HG03066 (cell line): Measurements from ENCODE around the gene LLGL1.

Experiments
- ATAC-seq: cut with Tn5 transposase; IDR thresholded peaks from one replicate; pipeline ENCODE4 v1.9.1; 2021; ENCODE audit warnings: low read depth; ENCODE audit not compliant: unreplicated experiment

Gene LLGL1

DNA sequence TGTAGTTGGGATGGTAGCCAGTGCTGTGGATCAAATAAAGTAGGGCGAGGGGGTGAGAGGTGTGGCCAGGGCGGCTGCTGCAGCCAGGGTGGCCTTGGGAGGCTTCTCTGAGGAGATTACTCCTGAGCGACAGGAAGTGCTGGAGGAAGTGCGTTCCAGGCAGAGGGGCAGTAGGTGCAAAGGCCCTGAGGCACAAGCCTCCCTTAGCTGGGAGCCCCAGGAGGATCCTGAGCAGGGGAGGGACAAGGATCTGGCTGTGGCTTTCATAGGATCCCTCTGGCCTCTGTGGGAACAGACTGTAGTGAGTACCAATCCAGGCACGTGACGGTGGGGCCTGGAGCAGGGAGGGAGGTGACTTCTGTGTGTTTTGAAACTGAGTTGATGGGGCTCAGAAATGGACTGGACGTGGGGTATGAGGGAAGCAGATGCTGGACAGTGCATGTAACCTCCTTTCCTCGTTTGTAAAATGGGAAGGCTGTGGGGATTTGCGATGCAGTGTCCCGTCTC lies 2.8 kb downstream of the LLGL1 start:
- no peak for ATAC-seq

DNA sequence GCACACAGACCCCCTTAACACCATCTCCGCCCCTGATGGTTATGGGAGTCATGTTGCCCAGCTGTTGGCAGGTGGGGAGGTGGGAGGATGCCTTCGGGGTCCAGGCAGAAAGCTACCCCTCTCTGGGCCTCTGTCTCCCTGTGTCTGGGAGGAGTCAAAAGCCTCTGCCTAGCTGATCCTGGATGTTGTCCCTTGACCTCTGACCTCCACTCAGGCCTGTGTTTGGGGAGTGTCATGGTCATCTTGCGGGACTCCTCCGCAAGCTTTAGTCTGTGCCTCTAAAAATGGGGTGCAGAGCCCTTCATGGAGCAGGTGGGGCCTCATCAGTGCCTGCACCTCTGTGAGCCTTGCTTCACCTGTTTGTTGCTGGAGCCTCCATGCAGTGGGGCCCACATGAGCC lies 3.8 kb downstream of the LLGL1 start:
- ATAC-seq = no peak

DNA sequence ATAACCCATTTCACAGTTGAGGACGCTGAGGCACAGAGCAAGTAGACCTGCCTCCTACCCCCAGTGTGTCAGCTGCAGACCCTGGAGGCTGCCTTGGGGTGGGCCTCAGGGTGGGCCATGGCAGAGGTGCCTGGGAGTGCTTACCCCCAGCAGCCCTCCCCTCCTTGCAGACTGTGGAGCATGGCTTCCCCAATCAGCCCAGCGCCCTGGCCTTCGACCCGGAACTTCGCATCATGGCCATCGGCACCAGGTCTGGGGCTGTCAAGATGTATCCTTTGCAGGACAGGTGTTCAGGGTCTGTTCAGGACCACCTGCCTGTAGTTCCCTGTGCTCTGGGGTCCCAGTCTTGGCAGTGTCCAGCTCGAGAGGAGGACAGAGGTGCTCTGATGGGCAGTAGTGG lies 4.3 kb downstream of the LLGL1 start:
- ATAC-seq = no peak

DNA sequence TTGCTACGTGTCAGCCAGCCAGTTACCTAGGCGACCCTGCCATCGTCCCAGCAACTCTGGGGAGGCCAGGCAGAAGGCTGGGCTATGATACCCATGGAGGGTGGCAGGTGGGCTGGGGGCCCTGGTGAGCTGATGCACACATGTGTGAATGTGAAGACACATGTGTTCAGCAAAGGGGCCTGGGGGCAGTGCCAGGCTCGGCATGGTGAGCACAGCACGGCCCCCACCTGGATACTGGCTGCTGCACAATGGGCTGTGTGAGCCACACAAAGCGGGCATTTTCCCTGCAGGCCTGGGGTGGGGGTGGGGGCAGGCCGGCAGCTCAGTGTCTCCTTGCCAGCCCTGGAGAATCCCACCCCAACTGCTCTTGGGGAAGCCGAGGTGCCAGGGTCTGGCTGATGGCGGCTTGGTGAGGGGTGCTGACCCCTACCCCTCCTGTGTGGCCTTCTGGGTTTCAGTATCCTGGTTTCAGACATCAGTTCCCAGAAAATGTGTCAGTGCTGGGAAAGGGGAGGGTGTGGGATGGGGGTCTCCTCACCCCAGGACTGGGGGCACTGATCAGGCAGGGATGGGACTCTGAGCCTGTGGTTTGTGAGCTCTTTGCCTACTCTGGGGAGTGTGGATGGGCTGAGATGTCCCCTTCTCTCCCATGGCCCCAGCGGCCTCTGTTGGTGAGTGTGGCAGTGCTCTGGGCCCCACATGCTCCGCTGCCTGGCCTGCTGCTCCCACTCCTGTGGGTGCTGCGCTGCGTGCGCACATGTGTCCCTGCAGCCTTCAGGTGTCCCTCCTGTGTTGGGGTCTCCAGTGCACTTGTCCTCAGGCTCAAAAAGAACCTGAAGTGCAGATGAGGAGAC lies 5.1 kb downstream of the LLGL1 start:
- ATAC-seq = no peak

DNA sequence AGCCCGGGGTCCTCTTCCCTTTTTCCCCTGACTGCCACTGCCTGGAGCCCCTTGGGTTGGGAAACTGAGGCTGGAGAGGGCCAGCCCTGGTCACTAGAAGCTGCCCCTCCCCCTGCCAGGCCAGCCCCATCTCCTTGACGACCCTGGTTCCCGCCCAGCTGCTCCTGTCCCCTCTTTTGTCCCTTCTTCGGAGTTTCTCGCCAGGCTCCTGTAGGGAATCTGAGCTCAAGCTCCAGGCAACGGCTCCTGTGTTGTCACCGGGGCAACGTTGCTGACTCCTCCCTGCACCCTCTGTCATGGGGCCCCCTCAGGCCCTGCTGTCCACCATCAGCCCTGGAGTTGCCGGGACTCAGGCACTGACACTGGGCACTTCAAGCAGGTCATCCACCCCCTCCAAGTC lies 5.7 kb downstream of the LLGL1 start:
- no peak for ATAC-seq

DNA sequence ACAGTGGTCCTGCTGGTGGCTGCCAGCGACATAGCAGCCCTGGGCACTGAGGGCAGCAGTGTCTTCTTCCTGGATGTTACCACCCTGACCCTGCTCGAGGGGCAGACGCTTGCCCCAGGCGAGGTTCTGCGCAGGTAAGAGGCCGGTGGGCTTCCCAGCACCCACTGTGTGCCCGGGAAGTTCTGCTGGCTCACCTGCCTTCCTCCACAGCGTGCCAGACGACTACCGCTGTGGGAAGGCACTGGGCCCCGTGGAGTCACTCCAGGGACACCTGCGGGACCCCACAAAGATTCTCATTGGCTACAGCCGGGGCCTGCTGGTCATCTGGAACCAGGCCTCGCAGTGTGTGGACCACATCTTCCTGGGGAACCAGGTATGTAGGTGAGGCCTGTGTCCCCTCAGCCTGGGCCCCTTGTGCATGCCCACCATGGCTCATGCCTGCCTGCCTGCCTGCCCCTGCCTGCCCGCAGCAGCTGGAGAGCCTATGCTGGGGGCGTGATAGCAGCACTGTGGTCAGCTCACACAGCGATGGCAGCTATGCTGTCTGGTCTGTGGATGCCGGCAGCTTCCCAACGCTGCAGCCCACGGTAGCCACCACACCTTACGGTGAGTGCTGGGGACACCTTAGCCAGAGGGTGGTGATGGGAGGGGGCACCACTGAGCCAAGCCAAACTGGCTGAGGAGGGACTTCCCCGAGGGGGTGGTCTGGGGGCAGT lies 8.5 kb downstream of the LLGL1 start:
- no peak for ATAC-seq

DNA sequence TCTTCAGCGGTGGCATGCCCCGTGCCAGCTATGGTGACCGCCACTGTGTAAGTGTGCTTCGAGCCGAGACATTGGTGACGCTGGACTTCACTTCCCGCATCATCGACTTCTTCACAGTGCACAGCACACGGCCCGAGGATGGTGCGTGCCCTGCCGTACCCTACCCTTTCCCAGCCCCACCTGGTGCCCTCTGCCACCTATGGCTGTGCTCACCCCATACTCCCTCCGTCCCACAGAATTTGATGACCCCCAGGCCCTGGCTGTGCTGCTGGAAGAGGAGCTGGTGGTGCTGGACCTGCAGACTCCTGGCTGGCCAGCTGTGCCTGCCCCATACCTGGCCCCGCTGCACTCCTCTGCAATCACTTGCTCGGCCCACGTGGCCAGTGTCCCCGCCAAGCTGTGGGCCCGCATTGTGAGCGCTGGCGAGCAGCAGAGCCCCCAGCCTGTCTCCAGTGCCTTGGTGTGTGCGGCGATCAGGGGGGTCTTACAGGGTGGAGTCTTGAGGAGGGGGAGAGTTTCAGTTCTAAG lies 9.5 kb downstream of the LLGL1 start:
- ATAC-seq = no peak

DNA sequence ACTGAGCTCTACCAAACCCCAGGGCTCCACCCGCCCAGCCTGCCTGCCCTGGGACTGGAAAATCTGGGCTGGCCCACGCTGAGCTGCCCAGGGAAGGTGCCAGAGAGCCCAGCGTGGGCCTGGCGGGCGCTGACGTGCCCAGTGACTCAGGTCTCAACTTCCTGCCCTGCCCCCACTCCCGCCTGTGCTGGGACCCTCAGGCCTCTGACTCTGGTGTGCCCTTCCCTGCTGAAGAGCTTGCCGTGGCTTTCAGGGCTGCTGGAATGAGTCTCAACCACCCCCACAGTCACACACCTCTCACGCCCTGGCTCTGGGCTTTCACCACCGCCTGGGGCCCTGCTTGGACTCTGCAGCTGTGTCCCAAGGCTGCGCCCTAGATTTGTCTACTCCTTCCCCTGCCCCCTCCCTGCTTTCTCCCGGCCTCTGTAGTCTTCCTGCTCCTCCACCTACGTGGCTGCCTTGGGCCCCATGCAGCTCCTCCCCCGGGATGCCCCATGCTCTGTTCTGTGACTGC lies 10.4 kb downstream of the LLGL1 start:
- ATAC-seq = no peak

DNA sequence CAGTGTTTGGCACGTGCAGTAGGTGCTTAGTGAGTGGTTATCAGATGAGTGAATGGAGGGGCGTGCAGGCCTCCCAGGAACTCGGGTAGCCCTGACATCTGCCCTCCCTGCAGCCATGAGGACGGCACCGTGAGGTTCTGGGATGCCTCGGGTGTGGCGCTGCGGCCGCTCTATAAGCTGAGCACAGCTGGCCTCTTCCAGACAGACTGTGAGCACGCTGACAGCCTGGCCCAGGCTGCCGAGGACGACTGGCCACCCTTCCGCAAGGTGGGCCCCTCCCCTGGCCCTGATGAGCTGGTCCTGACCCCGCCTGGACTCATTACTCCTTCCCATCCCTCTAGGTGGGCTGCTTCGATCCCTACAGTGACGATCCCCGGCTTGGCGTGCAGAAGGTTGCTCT lies 11.1 kb downstream of the LLGL1 start:
- ATAC-seq = no peak

DNA sequence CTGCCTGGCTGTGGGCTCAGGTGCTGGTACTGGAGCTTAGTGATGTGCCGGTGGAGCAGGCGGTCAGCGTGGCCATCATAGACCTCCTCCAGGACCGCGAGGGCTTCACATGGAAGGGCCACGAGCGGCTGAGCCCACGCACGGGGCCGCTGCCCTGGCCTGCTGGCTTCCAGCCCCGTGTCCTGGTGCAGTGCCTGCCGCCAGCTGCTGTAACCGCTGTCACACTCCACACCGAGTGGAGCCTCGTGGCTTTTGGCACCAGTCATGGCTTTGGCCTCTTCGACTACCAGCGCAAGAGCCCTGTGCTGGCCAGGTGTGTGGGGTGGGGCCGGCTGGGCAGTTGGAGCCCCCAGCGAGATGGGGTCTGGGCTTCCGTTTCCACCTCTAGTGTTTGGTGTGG lies 12.0 kb downstream of the LLGL1 start:
- ATAC-seq = no peak

DNA sequence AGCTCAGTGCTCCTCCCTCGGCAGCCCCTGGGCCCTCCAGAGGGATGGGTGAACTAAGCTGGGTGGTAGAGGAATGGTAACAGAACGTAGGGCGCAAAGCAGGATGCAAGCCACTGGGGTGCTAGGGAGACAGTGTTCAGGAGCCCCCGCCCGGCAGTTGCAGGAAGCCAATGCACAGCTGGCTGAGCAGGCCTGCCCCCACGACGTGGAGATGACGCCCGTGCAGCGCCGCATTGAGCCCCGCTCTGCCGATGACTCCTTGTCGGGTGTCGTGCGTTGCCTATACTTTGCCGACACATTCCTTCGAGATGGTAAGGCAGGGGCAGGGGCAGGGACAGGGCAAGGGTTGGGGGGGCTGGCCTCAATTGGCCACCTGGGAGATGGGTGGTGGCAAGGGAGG lies 12.9 kb downstream of the LLGL1 start:
- no peak for ATAC-seq

DNA sequence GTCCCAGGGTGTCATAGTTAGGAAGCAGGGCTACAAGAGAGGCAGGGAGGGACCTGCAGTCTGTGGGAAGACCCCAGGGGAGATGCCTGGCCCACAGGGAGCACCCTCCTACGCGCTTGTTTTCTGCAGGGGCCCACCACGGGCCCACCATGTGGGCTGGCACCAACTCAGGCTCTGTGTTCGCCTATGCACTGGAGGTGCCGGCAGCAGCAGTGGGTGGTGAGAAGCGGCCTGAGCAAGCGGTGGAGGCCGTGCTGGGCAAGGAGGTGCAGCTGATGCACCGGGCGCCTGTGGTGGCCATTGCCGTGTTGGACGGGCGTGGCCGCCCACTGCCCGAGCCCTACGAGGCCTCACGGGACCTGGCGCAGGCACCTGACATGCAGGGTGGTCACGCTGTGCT lies 15.0 kb downstream of the LLGL1 start:
- ATAC-seq = no peak

DNA sequence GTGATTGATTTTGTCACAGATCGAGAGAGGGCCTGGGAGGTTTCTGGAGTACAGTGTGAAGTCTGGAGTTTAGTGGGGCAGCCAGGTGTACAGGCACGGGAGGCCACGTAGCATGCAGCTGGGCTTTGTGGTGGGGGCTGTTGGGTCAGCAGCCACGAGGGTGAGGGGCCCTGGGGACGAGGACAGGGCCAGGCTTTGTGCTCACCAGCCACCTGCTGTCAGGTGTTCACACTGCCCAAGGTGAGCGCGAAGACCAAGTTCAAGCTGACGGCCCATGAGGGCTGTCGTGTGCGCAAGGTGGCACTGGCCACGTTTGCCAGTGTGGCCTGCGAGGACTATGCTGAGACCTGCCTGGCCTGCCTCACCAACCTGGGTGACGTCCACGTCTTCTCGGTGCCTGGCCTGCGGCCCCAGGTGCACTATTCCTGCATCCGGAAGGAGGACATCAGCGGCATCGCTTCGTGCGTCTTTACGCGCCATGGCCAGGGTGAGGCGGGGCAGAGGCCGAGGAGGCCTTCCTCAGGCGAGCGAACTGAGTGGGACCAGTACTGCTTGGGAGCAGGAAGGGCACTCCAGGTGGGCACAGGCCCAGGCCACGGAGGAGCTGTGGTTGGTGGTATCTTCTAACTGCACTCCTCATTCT lies 15.9 kb downstream of the LLGL1 start:
- no peak for ATAC-seq

DNA sequence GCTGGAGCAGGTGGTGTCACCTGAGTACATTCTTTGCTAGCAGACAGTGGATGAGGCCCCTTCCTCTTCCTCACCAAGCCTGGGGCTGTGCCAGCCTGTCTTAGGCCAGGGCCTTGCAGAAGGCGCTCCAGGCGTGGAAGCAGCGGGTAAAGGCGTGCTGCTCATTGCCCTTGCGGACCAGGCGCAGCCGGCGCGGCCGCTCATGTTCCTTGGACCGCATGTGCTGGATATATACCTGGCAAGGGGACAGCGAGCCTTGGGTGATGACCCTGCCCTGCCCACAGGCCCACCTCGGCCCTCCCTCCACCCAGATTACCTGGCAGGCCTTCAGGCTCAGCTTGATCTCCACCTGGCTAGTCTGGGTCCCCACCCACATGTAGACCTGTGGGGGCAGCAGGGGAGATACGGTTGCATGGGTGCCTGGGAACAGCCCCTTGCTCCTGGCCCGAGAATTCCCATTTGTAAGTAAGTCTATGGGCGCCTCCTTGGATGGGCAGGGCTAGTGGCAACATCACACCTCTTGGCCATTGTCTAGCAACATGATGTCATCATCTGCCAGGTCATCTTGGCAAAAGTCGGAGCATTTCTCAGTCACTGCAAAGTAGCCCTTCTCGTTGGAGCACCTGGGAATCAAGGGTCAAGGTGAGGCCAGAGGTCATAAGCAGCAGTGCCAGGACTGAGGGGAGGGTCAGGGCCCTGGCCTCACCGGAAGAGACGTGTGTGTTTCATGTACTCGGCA lies 19.8 kb downstream of the LLGL1 start:
- ATAC-seq = no peak

DNA sequence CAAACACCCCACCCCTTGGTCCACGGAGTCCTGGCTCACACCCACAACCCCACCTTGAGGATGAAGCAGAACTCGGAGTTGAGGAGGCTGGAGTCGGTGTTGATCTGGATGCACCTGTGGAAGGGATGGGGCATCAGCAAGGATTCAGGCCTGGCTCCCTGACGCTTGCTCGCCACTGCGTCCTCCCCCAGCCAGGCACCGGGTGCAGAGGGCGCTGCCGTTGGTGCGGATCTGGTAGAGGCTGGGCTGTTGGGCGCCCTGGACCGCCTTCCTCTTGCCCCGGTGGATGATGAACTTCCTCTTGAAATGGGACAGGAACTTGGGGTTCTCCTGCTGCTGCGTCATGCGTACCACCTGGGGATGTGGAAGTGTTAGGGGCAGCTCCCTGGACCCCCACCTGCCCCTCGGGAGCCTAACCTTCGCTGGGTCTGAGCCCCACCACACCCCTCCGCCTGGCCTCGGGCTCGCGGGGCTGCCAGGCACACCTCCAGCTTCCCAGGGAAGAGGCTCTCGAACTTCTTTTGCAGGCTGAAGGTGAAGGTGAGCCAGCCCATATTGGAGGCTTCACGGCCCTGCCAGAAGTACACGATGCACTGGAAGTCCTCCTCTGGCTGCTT lies 20.8 kb downstream of the LLGL1 start:
- ATAC-seq = no peak

DNA sequence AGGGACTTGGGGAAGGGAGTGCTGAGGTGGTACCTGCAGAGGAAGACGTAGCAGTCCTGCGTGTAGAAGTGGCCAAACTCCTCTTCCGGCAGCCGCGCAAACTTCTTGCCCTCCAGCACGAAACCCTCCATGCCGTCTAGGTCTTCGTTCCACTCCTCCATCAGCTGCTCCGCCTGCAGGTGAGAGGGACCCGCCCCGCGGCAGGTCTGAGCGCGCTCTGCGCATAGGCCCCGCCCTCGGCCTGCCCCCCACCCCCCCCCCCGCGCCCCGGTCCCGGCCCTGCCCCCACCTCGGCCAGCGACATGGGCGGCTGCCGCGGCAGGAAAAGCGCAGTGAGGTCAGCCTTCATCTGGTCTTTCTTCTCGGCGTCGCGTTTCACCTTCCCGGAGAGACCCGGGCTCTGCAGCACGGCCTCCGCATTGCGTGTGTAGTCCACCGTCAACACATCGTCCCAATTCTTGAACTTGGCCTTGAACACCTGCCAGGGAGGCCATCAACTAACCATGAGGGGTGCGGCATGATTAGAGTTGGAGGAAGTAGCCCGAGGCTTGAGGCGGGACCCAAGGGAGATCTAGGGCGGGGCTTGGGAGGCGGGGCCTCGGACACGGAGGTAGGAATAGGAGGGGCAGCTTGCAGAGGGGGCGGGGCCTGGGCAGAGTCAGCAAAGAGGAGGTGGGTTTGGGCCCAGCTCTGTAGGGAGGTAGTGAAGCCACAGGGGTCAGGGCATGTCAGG lies 21.6 kb downstream of the LLGL1 start:
- no peak for ATAC-seq

DNA sequence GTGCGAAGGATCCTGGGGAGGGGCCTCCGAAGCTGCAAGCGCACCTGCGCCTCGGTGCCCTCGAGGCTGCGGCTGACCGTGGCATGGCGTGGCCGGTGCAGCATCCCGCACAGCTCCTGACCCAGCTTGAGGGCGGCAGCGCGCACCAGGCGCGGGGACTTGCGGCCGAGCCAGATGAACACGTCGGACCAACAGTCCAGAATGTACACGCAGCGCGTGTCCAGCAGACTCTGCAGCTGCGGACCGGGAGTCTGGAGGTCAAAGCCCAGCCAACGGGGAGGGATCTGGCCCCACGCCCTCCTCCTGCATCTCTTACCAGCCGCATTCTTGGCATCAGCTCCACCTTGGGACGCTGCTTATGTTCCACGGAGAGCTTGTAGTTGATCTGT lies 22.2 kb downstream of the LLGL1 start:
- no peak for ATAC-seq

DNA sequence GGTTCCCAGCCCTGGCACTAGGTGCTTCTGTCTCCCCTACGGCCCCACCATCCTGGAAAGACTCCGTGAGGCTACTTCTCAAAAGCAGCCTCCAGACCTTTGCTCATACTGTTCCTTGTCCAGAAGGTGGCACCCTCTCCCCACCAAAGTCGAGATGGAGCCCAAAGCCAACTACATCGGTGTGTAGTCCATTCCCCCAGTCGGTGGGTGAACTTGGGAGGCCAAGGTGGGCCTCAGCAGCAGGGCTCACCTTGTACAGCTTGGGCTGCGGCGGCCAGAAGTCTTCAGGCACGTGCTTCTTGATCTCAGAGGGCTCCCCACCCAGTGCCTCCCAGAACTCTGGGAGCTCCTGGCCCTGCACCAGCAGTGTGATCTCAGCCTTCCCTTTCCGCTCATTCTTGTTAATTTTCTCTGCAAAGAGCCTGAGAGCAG lies 22.9 kb downstream of the LLGL1 start:
- ATAC-seq = no peak

DNA sequence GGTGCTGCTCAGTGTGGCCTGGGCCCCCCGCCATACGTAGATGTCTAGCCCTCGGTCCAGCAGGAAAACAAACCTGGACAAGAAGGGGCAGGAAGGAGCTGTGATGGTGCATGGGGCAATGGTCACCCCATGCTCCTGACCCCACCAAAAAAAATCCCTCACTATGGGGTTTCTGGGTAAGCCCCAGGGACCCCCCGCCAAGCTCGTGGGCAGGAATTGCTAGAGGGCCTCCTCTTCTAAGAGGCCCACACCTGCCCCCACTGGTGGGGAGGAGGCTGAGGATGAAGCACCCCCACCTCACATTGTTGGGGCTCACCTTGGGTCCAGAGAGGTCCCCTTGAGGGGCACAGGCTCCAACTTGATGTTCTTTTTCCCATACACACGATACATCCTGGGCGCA lies 23.4 kb downstream of the LLGL1 start:
- ATAC-seq = no peak
